ENCODE measurements around the gene FAM200B.

FAM200B gene

GRCh38 chr4:15703439-15703838 is 21.8 kb downstream of the FAM200B start:
- Histone ChIP-seq H3K36me3 (ENCODE audit: control insufficient read depth in 1 of 2, insufficient read depth in 2 of 2, low read length in 2 of 2) (no peaks in the 10 kb centered on the region), H3K9me3 (ENCODE audit: control insufficient read depth in 1 of 2, low read length in 2 of 2) (no peaks in the 10 kb centered on the region), H3K27ac (ENCODE audit: low read length) (no peak overlapping the region), H3K27me3 (ENCODE audit: low read depth, low read length) (no peaks in the 10 kb centered on the region), H3K4me3 (ENCODE audit: low read depth in 1 of 2, low read length in 2 of 2) (peak overlapping the region; percentile 49 to 73), H3K4me1 (ENCODE audit: control insufficient read depth in 1 of 2, insufficient read depth in 2 of 2, low read length in 2 of 2) (peaks cover 0 to 5% of the 10 kb centered on the region in 2 donors)

GRCh38 chr4:15704129-15704528 is 22.5 kb downstream of the FAM200B start:
- Histone ChIP-seq H3K4me3 (ENCODE audit: low read depth in 1 of 2, low read length in 2 of 2) (no peak overlapping the region), H3K27ac (ENCODE audit: low read length) (no peak overlapping the region), H3K9me3 (ENCODE audit: control insufficient read depth in 1 of 2, low read length in 2 of 2) (no peaks in the 10 kb centered on the region), H3K4me1 (ENCODE audit: control insufficient read depth in 1 of 2, insufficient read depth in 2 of 2, low read length in 2 of 2) (peaks cover 0 to 5% of the 10 kb centered on the region in 2 donors), H3K36me3 (ENCODE audit: control insufficient read depth in 1 of 2, insufficient read depth in 2 of 2, low read length in 2 of 2) (no peaks in the 10 kb centered on the region), H3K27me3 (ENCODE audit: low read depth, low read length) (no peaks in the 10 kb centered on the region)

- no peaks in the 10 kb centered on the region for H3K27me3 ChIP-seq (ENCODE audit: low read depth, low read length)
- H3K4me3 ChIP-seq (ENCODE audit: low read depth in 1 of 2, low read length in 2 of 2) = no peak overlapping the region
- H3K4me1 ChIP-seq (ENCODE audit: control insufficient read depth in 1 of 2, insufficient read depth in 2 of 2, low read length in 2 of 2) = peaks cover 0 to 5% of the 10 kb centered on the region in 2 donors
- H3K27ac ChIP-seq (ENCODE audit: low read length) = no peak overlapping the region
- H3K9me3 ChIP-seq (ENCODE audit: control insufficient read depth in 1 of 2, low read length in 2 of 2) = no peaks in the 10 kb centered on the region
- no peaks in the 10 kb centered on the region for H3K36me3 ChIP-seq (ENCODE audit: control insufficient read depth in 1 of 2, insufficient read depth in 2 of 2, low read length in 2 of 2)
These were observed 25.2 kb downstream of the FAM200B start for GRCh38 chr4:15706646-15707362.

GRCh38 chr4:15707363-15707715 is 25.7 kb downstream of the FAM200B start:
- Histone ChIP-seq H3K9me3 (ENCODE audit: control insufficient read depth in 1 of 2, low read length in 2 of 2) (no peaks in the 10 kb centered on the region), H3K4me3 (ENCODE audit: low read depth in 1 of 2, low read length in 2 of 2) (no peak overlapping the region), H3K4me1 (ENCODE audit: control insufficient read depth in 1 of 2, insufficient read depth in 2 of 2, low read length in 2 of 2) (peaks cover 0 to 4% of the 10 kb centered on the region in 2 donors), H3K36me3 (ENCODE audit: control insufficient read depth in 1 of 2, insufficient read depth in 2 of 2, low read length in 2 of 2) (no peaks in the 10 kb centered on the region), H3K27me3 (ENCODE audit: low read depth, low read length) (no peaks in the 10 kb centered on the region), H3K27ac (ENCODE audit: low read length) (no peak overlapping the region)

- no peaks in the 10 kb centered on the region for H3K27me3 ChIP-seq (ENCODE audit: low read depth, low read length)
- no peak overlapping the region for H3K27ac ChIP-seq (ENCODE audit: low read length)
- no peaks in the 10 kb centered on the region for H3K9me3 ChIP-seq (ENCODE audit: control insufficient read depth in 1 of 2, low read length in 2 of 2)
- H3K36me3 ChIP-seq (ENCODE audit: control insufficient read depth in 1 of 2, insufficient read depth in 2 of 2, low read length in 2 of 2) = no peaks in the 10 kb centered on the region
- H3K4me1 ChIP-seq (ENCODE audit: control insufficient read depth in 1 of 2, insufficient read depth in 2 of 2, low read length in 2 of 2) = peaks cover 0 to 21% of the 10 kb centered on the region in 2 donors
- no peak overlapping the region for H3K4me3 ChIP-seq (ENCODE audit: low read depth in 1 of 2, low read length in 2 of 2)
These were observed 30.1 kb downstream of the FAM200B start for GRCh38 chr4:15711762-15712161.

- peaks cover 0 to 23% of the 10 kb centered on the region in 2 donors for H3K4me1 ChIP-seq (ENCODE audit: control insufficient read depth in 1 of 2, insufficient read depth in 2 of 2, low read length in 2 of 2)
- H3K9me3 ChIP-seq (ENCODE audit: control insufficient read depth in 1 of 2, low read length in 2 of 2) = no peaks in the 10 kb centered on the region
- H3K36me3 ChIP-seq (ENCODE audit: control insufficient read depth in 1 of 2, insufficient read depth in 2 of 2, low read length in 2 of 2) = no peaks in the 10 kb centered on the region
- H3K27me3 ChIP-seq (ENCODE audit: low read depth, low read length) = no peaks in the 10 kb centered on the region
- H3K4me3 ChIP-seq (ENCODE audit: low read depth in 1 of 2, low read length in 2 of 2) = no peak overlapping the region
- no peak overlapping the region for H3K27ac ChIP-seq (ENCODE audit: low read length)
These were observed 30.6 kb downstream of the FAM200B start for GRCh38 chr4:15712214-15712613.

- H3K27me3 ChIP-seq (ENCODE audit: low read depth, low read length) = no peaks in the 10 kb centered on the region
- no peaks in the 10 kb centered on the region for H3K36me3 ChIP-seq (ENCODE audit: control insufficient read depth in 1 of 2, insufficient read depth in 2 of 2, low read length in 2 of 2)
- peaks cover 0 to 42% of the 10 kb centered on the region in 2 donors for H3K4me1 ChIP-seq (ENCODE audit: control insufficient read depth in 1 of 2, insufficient read depth in 2 of 2, low read length in 2 of 2)
- no peak overlapping the region for H3K27ac ChIP-seq (ENCODE audit: low read length)
- no peak overlapping the region for H3K4me3 ChIP-seq (ENCODE audit: low read depth in 1 of 2, low read length in 2 of 2)
- H3K9me3 ChIP-seq (ENCODE audit: control insufficient read depth in 1 of 2, low read length in 2 of 2) = no peaks in the 10 kb centered on the region
These were observed 32.5 kb downstream of the FAM200B start for GRCh38 chr4:15714141-15714540.

- no peaks in the 10 kb centered on the region for H3K9me3 ChIP-seq (ENCODE audit: control insufficient read depth in 1 of 2, low read length in 2 of 2)
- peak overlapping the region; percentile 7 for H3K27ac ChIP-seq (ENCODE audit: low read length)
- H3K4me1 ChIP-seq (ENCODE audit: control insufficient read depth in 1 of 2, insufficient read depth in 2 of 2, low read length in 2 of 2) = peaks cover 0 to 48% of the 10 kb centered on the region in 2 donors
- H3K36me3 ChIP-seq (ENCODE audit: control insufficient read depth in 1 of 2, insufficient read depth in 2 of 2, low read length in 2 of 2) = no peaks in the 10 kb centered on the region
- no peaks in the 10 kb centered on the region for H3K27me3 ChIP-seq (ENCODE audit: low read depth, low read length)
- no peak overlapping the region for H3K4me3 ChIP-seq (ENCODE audit: low read depth in 1 of 2, low read length in 2 of 2)
These were observed 33.2 kb downstream of the FAM200B start for GRCh38 chr4:15714646-15715435.

GRCh38 chr4:15716115-15716514 is 34.5 kb downstream of the FAM200B start:
- peaks cover 0 to 48% of the 10 kb centered on the region in 2 donors for H3K4me1 ChIP-seq (ENCODE audit: control insufficient read depth in 1 of 2, insufficient read depth in 2 of 2, low read length in 2 of 2)
- H3K9me3 ChIP-seq (ENCODE audit: control insufficient read depth in 1 of 2, low read length in 2 of 2) = no peaks in the 10 kb centered on the region
- H3K27me3 ChIP-seq (ENCODE audit: low read depth, low read length) = no peaks in the 10 kb centered on the region
- H3K36me3 ChIP-seq (ENCODE audit: control insufficient read depth in 1 of 2, insufficient read depth in 2 of 2, low read length in 2 of 2) = no peaks in the 10 kb centered on the region
- H3K4me3 ChIP-seq (ENCODE audit: low read depth in 1 of 2, low read length in 2 of 2) = no peak overlapping the region
- H3K27ac ChIP-seq (ENCODE audit: low read length) = no peak overlapping the region

- Histone ChIP-seq H3K4me3 (ENCODE audit: low read depth in 1 of 2, low read length in 2 of 2) (no peak overlapping the region), H3K9me3 (ENCODE audit: control insufficient read depth in 1 of 2, low read length in 2 of 2) (no peaks in the 10 kb centered on the region), H3K27me3 (ENCODE audit: low read depth, low read length) (no peaks in the 10 kb centered on the region), H3K27ac (ENCODE audit: low read length) (no peak overlapping the region), H3K36me3 (ENCODE audit: control insufficient read depth in 1 of 2, insufficient read depth in 2 of 2, low read length in 2 of 2) (no peaks in the 10 kb centered on the region), H3K4me1 (ENCODE audit: control insufficient read depth in 1 of 2, insufficient read depth in 2 of 2, low read length in 2 of 2) (peaks cover 0 to 48% of the 10 kb centered on the region in 2 donors)
These were observed 35.5 kb downstream of the FAM200B start for GRCh38 chr4:15717086-15717485.

GRCh38 chr4:15717657-15718416 is 36.2 kb downstream of the FAM200B start:
- Histone ChIP-seq H3K36me3 (ENCODE audit: control insufficient read depth in 1 of 2, insufficient read depth in 2 of 2, low read length in 2 of 2) (no peaks in the 10 kb centered on the region), H3K4me1 (ENCODE audit: control insufficient read depth in 1 of 2, insufficient read depth in 2 of 2, low read length in 2 of 2) (peaks cover 0 to 48% of the 10 kb centered on the region in 2 donors), H3K27me3 (ENCODE audit: low read depth, low read length) (no peaks in the 10 kb centered on the region), H3K4me3 (ENCODE audit: low read depth in 1 of 2, low read length in 2 of 2) (no peak overlapping the region), H3K9me3 (ENCODE audit: control insufficient read depth in 1 of 2, low read length in 2 of 2) (no peaks in the 10 kb centered on the region), H3K27ac (ENCODE audit: low read length) (no peak overlapping the region)

Measured in muscle layer of duodenum (tissue), 2 donors.